Measurements from ENCODE around the gene CNPY1. TPM values are rescaled to one million over a fixed set of nuclear protein-coding genes. Genes with fewer than 3 reads are reported as not detected.
"Not testable (repeated sequence)": the region's sequence is repeated elsewhere in the genome, so short reads cannot be mapped to it uniquely, and the experiment has no call there.

Gene CNPY1
- not detected for total RNA-seq
- long read RNA-seq, result 0 reads

- H3K27ac ChIP-seq (replicated peaks); H3K36me3 ChIP-seq; H3K4me3 ChIP-seq; DNase-seq; H3K4me1 ChIP-seq; H3K9me3 ChIP-seq (replicated peaks); intact Hi-C loops (cut with micrococcal nuclease): not testable (repeated sequence)
- peaks cover 97% of the 10 kb centered on the region for H3K27me3 ChIP-seq (ENCODE audit: low read depth)
These were observed at the start of gene CNPY1 for GRCh38 chr7:155546449-155546848. Gene CNPY1, minus strand, starts transcription at chr7:155546559. Its CDS starts 630 bp downstream, at chr7:155545929.

- Histone ChIP-seq H3K27ac (replicated peaks) (no peak overlapping the region), H3K4me1 (no peaks in the 10 kb centered on the region), H3K9me3 (replicated peaks) (no peaks in the 10 kb centered on the region), H3K4me3 (no peak overlapping the region), H3K36me3 (no peaks in the 10 kb centered on the region), H3K27me3 (ENCODE audit: low read depth) (peaks cover 67% of the 10 kb centered on the region)
- DNase-seq, result no peak
- no peak for TF ChIP-seq CTCF (IDR thresholded peaks at IDR 0.05; ENCODE audit: borderline replicate concordance)
- intact Hi-C loops (cut with micrococcal nuclease), result no loop called here
These were observed 48.6 kb upstream of the CNPY1 start for GRCh38 chr7:155594961-155595366.

- Histone ChIP-seq H3K4me3 (no peak overlapping the region), H3K9me3 (replicated peaks) (no peaks in the 10 kb centered on the region), H3K36me3 (no peaks in the 10 kb centered on the region), H3K27me3 (ENCODE audit: low read depth) (peaks cover 67% of the 10 kb centered on the region), H3K4me1 (no peaks in the 10 kb centered on the region), H3K27ac (replicated peaks) (no peak overlapping the region)
- intact Hi-C loops (cut with micrococcal nuclease), result no loop called here
- TF ChIP-seq CTCF (IDR thresholded peaks at IDR 0.05; ENCODE audit: borderline replicate concordance), result no peak
- DNase-seq, result no peak
These were observed 47.9 kb upstream of the CNPY1 start for GRCh38 chr7:155594163-155594732.

- no peaks in the 10 kb centered on the region for H3K4me1 ChIP-seq
- peaks cover 69% of the 10 kb centered on the region for H3K27me3 ChIP-seq (ENCODE audit: low read depth)
- no peaks in the 10 kb centered on the region for H3K9me3 ChIP-seq (replicated peaks)
- H3K36me3 ChIP-seq, result no peaks in the 10 kb centered on the region
- no peak for TF ChIP-seq CTCF (IDR thresholded peaks at IDR 0.05; ENCODE audit: borderline replicate concordance)
- DNase-seq, result no peak
- H3K27ac ChIP-seq (replicated peaks), result no peak overlapping the region
- intact Hi-C loops (cut with micrococcal nuclease), result no loop called here
- no peak overlapping the region for H3K4me3 ChIP-seq
These were observed 47.3 kb upstream of the CNPY1 start for GRCh38 chr7:155593461-155594162.

GRCh38 chr7:155591055-155591775 is 44.9 kb upstream of the CNPY1 start:
- intact Hi-C loops (cut with micrococcal nuclease), result no loop called here
- H3K36me3 ChIP-seq, result no peaks in the 10 kb centered on the region
- no peak for TF ChIP-seq CTCF (IDR thresholded peaks at IDR 0.05; ENCODE audit: borderline replicate concordance)
- no peaks in the 10 kb centered on the region for H3K9me3 ChIP-seq (replicated peaks)
- no peak overlapping the region for H3K27ac ChIP-seq (replicated peaks)
- H3K27me3 ChIP-seq (ENCODE audit: low read depth), result peaks cover 86% of the 10 kb centered on the region
- DNase-seq, result no peak
- no peaks in the 10 kb centered on the region for H3K4me1 ChIP-seq
- no peak overlapping the region for H3K4me3 ChIP-seq

Data from left ventricle myocardium inferior (tissue), 1 donor.